Fibroblast of pulmonary artery (primary cell): ENCODE data around the gene ARRDC1.

Experiments used
- DNase-seq: peaks from one replicate; pipeline ENCODE4 v3.0.0-alpha.2; 2010; ENCODE audit warnings: low read depth
- H3K4me3 ChIP-seq: replicated peaks from 2 replicates; pipeline ENCODE4 v1.5.1; 2011; ENCODE audit warnings: low read depth, mild to moderate bottlenecking, control low read depth, low read length, moderate library complexity
- CTCF ChIP-seq: IDR thresholded peaks from 2 replicates; pipeline ENCODE4 v1.5.1; 2011; ENCODE audit warnings: mild to moderate bottlenecking, control low read depth, low read length, inconsistent platforms; ENCODE audit errors: missing control alignments

The ARRDC1 gene

GRCh38 chr9:137583957-137584356 is 21.5 kb upstream of the ARRDC1 start:
- no peak for TF ChIP-seq CTCF
- no peak for DNase-seq
- H3K4me3 ChIP-seq = no peak overlapping the region

- DNase-seq = no peak
- H3K4me3 ChIP-seq = no peak overlapping the region
- TF ChIP-seq CTCF = no peak
Measured at GRCh38 chr9:137586854-137587253, 18.6 kb upstream of the ARRDC1 start.

DNA sequence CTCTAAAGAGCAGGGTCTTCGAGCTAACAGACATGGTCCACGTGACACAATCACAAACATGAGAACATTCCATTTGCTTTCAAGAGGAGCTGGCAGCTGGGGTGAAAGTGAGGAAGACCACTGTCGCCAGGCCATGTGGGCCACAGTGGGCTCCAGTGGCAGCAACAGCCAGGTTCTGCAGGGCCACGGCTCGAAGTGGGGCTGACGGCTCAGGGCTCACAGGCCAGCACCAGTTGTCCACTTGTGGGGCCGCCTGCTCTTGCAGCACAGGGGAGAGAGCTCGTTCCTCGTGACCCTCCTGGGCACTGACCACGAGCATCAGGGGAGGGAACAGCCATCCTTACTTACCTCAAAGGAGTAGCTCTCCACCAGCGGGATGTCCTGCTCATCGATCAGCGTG is 17.2 kb upstream of the ARRDC1 start:
- DNase-seq = no peak
- H3K4me3 ChIP-seq = no peak overlapping the region
- no peak for TF ChIP-seq CTCF

GRCh38 chr9:137588891-137589290 is 16.6 kb upstream of the ARRDC1 start:
- TF ChIP-seq CTCF = no peak

DNA sequence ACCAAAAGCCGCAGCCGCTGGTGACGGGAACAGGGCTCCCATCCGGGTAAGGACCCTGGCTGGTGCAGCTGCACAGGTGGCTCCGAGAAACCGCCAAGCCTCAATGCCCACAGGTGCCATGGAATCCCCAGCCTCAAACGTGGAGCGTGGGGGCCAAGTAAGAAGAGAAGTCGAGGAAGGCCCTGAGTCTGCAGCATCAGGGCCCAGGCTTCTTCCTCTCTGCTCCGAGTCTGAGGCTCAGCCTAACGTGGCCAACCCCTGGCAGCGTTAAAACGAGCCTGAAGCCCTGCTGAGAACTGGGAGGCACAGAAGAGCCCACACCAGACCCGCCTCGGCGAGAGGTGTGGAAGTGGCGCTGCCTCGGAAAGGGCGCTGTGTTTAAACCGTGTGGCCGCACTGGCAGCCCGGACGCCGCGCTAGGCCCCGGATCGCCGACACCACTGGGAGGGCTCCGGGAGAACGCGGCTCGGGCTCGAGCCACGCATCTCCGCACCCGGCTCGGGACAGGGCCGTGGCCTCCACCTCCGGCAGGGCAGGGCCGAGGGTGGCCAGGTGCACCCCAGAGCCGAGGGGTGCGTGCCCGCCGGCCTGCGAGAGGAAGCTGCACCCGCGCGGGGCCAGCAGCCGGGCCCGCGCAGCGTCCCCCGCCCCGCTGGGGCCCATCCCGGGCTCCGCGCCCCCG is 15.9 kb upstream of the ARRDC1 start:
- peak overlapping the region; percentile 61 for H3K4me3 ChIP-seq
- peak; percentile 20 for DNase-seq

More at GRCh38 chr9:137588891-137589290, 16.6 kb upstream of the ARRDC1 start:
- DNase-seq = no peak
- peak overlapping the region; percentile 61 for H3K4me3 ChIP-seq

DNA sequence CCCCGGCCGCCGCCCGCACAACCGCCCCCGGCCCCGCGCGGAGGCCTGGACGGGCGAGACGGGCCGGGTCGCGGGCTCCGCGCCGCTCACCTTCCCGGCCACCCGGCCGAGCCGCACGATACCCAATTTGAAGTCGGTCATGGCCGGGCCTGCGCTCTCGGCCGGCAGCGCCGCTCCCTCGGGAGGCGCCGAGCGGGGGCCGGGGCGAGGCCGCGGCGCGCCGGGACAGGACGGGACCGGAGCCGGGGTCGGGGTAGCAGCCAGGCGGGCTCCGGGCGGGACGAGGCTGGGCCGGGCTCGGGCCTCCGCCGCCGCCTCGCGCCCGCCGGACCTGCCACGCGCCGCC is 15.4 kb upstream of the ARRDC1 start:
- peak overlapping the region; percentile 61 for H3K4me3 ChIP-seq
- DNase-seq = no peak
- no peak for TF ChIP-seq CTCF

More for the DNA sequence above, 15.9 kb upstream of the ARRDC1 start:
- TF ChIP-seq CTCF = no peak
